HepG2 (cell line): ENCODE measurements around the gene FDXACB1. TPM values are rescaled to one million over a fixed set of nuclear protein-coding genes. Genes with fewer than 3 reads are reported as not detected.

Experiments
- EEA1 ChIP-seq: sonication (generic); formaldehyde crosslinking; IDR thresholded peaks from 2 replicates; pipeline ENCODE4 v1.5.1; 2020; ENCODE audit warnings: mild to moderate bottlenecking, missing genetic modification reagents, borderline replicate concordance
- IKZF4 ChIP-seq: sonication (generic); formaldehyde crosslinking; IDR thresholded peaks from 2 replicates; pipeline ENCODE4 v1.5.1; 2020; ENCODE audit warnings: borderline replicate concordance, mild to moderate bottlenecking, low read depth, missing genetic modification reagents; ENCODE audit errors: not compliant biosample characterization
- NFIC ChIP-seq: IDR thresholded peaks from 2 replicates; pipeline ENCODE4 v1.6.1; 2012; ENCODE audit warnings: mild to moderate bottlenecking, low read length, inconsistent platforms
- NFKB2 ChIP-seq: sonication (generic); formaldehyde crosslinking; IDR thresholded peaks from 2 replicates; pipeline ENCODE4 v1.4.0; 2020; ENCODE audit warnings: missing genetic modification reagents, borderline replicate concordance
- RXRB ChIP-seq: IDR thresholded peaks from 2 replicates; pipeline ENCODE4 v1.6.1; 2016; ENCODE audit warnings: borderline replicate concordance, missing genetic modification reagents, missing compliant biosample characterization
- TARDBP ChIP-seq: sonication (generic); formaldehyde crosslinking; IDR thresholded peaks from 2 replicates; pipeline ENCODE4 v1.8.0; 2022; ENCODE audit warnings: mild to moderate bottlenecking, missing genetic modification reagents
- TCF12 ChIP-seq, 2 experiments: fragments of 450-650 bp in 1 of 2; sonication (generic) in 1 of 2; formaldehyde crosslinking in 1 of 2; IDR thresholded peaks; 2 replicates each; pipeline versions ENCODE4 v1.6.1 to v1.8.0; 2017 to 2022; ENCODE audit warnings: antibody characterized with exemption in 1 of 2, mild to moderate bottlenecking in 1 of 2, missing genetic modification reagents in 1 of 2, moderate library complexity in 1 of 2
- TCF7 ChIP-seq: sonication (generic); IDR thresholded peaks from 2 replicates; pipeline ENCODE4 v1.6.1; 2016; ENCODE audit warnings: antibody characterized with exemption, low read depth
- ZNF224 ChIP-seq: sonication (generic); formaldehyde crosslinking; IDR thresholded peaks from 2 replicates; pipeline ENCODE4 v1.5.0; 2020; ENCODE audit warnings: mild to moderate bottlenecking, missing genetic modification reagents
- ZNF253 ChIP-seq: sonication (generic); formaldehyde crosslinking; IDR thresholded peaks from 2 replicates; pipeline ENCODE4 v1.8.0; 2022; ENCODE audit warnings: mild to moderate bottlenecking, missing genetic modification reagents, borderline replicate concordance
- ZNF556 ChIP-seq: sonication (generic); formaldehyde crosslinking; IDR thresholded peaks from 2 replicates; pipeline ENCODE4 v1.4.0; 2020; ENCODE audit warnings: mild to moderate bottlenecking, missing genetic modification reagents, borderline replicate concordance
- ZNF724P ChIP-seq: sonication (generic); formaldehyde crosslinking; IDR thresholded peaks from 2 replicates; pipeline ENCODE4 v1.8.0; 2022; ENCODE audit warnings: missing genetic modification reagents, borderline replicate concordance
- polyA plus RNA-seq, 8 experiments: library from polyadenylated mRNA; depleted of rRNA in 3 of 8; stranded (reverse) in 7 of 8; unstranded in 1 of 8; fragments of >200 nt; fragmentation: Illumina TruSeq in 4 of 8; extraction: Trizol in 4 of 8; gene quantifications; 2 replicates each; pipeline versions ENCODE4 v1.2.1 to v1.2.3, GENCODE V29; 2011 to 2016; ENCODE audit warnings: low read depth in 4 of 8, missing spikeins in 1 of 8, mixed read lengths in 1 of 8; ENCODE audit not compliant: insufficient read depth in 1 of 8
- total RNA-seq, 5 experiments: library from RNA; depleted of rRNA; stranded (reverse); fragments of >200 nt; fragmentation: Illumina TruSeq; extraction: Trizol; gene quantifications; 2 replicates each; pipeline ENCODE4 v1.2.3, GENCODE V29; 2016; ENCODE audit warnings: low read depth in 1 of 5
- TF ChIP-seq, protein P1 (sequence below): sonication (generic); formaldehyde crosslinking; IDR thresholded peaks from 2 replicates; pipeline ENCODE4 v1.4.0; 2020; ENCODE audit warnings: mild to moderate bottlenecking, missing genetic modification reagents
- TF ChIP-seq, protein P2 (sequence below): sonication (generic); formaldehyde crosslinking; conservative IDR thresholded peaks from 2 replicates; pipeline ENCODE4 v1.4.0; 2020; ENCODE audit warnings: missing genetic modification reagents
- TF ChIP-seq, protein P3 (sequence below): sonication (generic); formaldehyde crosslinking; IDR thresholded peaks from 2 replicates; pipeline ENCODE4 v1.5.0; 2020; ENCODE audit warnings: missing genetic modification reagents
- TF ChIP-seq, protein P4 (sequence below): sonication (generic); formaldehyde crosslinking; IDR thresholded peaks from 2 replicates; pipeline ENCODE4 v1.5.1; 2020; ENCODE audit warnings: mild to moderate bottlenecking, missing genetic modification reagents, moderate library complexity

The FDXACB1 gene
- total and polyA plus RNA-seq, 2 of the 13 experiments (the other 11 are each of a cell fraction or from before 2014, with no cell fraction given), result 1.1 to 3.4 TPM

DNA sequence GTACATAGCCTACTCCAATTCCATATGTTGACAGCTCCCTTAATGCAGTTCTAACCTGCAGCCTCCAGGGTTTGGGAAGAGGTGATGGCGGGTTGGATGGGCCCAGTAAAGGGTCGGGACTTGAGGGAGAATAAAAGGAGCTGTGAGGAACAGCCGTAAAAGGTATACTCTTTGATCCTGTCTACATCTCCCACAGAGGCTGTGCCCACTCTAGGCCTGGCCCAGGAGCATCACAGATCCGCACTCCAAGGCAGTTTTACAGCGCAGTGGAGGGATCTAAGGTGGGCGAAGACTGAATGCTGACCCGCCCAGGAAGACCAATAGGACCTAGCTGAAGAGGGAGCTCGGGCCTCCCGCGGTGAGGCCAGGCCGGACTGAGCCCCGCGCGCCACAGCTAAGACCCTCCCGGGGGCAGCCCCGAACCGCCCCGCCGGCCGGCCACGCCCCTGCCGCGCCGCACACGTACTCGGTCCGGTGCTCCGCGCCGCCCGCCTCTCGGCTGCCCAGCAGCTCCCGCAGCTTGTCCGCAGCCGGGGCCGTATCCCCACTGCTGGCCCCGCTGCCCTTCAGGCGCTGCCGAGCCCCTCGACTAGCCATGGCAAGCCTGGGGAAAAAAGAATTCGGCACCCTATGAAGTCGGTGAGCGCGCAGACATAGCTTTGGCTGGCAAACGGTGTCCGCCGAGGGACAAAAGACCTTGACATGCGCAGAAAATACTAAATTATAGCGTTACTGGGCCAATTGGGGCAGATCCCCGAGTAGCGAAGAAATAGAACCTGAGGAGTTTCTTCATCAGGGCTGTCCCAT lies 7.9 kb downstream of the FDXACB1 start, which contains the start of gene ALG9 (continued):
- TF ChIP-seq TARDBP (CRISPR knock-in tag), result peak; percentile 65; the same call in 1 of the 2 replicates
- peak; percentile 60; the same call in 1 of the 2 replicates for TF ChIP-seq ZNF224 (CRISPR knock-in tag)
- TF ChIP-seq, protein P1, sequence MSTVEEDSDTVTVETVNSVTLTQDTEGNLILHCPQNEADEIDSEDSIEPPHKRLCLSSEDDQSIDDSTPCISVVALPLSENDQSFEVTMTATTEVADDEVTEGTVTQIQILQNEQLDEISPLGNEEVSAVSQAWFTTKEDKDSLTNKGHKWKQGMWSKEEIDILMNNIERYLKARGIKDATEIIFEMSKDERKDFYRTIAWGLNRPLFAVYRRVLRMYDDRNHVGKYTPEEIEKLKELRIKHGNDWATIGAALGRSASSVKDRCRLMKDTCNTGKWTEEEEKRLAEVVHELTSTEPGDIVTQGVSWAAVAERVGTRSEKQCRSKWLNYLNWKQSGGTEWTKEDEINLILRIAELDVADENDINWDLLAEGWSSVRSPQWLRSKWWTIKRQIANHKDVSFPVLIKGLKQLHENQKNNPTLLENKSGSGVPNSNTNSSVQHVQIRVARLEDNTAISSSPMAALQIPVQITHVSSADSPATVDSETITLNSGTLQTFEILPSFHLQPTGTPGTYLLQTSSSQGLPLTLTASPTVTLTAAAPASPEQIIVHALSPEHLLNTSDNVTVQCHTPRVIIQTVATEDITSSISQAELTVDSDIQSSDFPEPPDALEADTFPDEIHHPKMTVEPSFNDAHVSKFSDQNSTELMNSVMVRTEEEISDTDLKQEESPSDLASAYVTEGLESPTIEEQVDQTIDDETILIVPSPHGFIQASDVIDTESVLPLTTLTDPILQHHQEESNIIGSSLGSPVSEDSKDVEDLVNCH (CRISPR knock-in tag), result no peak
- TF ChIP-seq, protein P2, sequence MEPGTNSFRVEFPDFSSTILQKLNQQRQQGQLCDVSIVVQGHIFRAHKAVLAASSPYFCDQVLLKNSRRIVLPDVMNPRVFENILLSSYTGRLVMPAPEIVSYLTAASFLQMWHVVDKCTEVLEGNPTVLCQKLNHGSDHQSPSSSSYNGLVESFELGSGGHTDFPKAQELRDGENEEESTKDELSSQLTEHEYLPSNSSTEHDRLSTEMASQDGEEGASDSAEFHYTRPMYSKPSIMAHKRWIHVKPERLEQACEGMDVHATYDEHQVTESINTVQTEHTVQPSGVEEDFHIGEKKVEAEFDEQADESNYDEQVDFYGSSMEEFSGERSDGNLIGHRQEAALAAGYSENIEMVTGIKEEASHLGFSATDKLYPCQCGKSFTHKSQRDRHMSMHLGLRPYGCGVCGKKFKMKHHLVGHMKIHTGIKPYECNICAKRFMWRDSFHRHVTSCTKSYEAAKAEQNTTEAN (CRISPR knock-in tag), result 0 out of 2 replicates have a peak, but pooled peaks have one; percentile 12
- no peak for TF ChIP-seq ZNF556 (CRISPR knock-in tag)
- peak; percentile 74 for TF ChIP-seq IKZF4 (CRISPR knock-in tag)
- TF ChIP-seq TCF12 (IDR thresholded peaks at IDR 0.05), result no peak
- 0 out of 2 replicates have a peak, but pooled peaks have one; percentile 79 for TF ChIP-seq TCF12 (CRISPR knock-in tag; IDR thresholded peaks at IDR 0.05)
- TF ChIP-seq NFKB2 (CRISPR knock-in tag), result peak; percentile 76; the same call in 1 of the 2 replicates
- peak; percentile 62; the same call in 1 of the 2 replicates for TF ChIP-seq TCF7
- no peak; the same call in 1 of the 2 replicates for TF ChIP-seq RXRB (CRISPR knock-in tag)
- peak; percentile 35; the same call in 1 of the 2 replicates for TF ChIP-seq ZNF253 (CRISPR knock-in tag)
- TF ChIP-seq ZNF724P (CRISPR knock-in tag), result 0 out of 2 replicates have a peak, but pooled peaks have one; percentile 29
- peak; percentile 24; the same call in 1 of the 2 replicates for TF ChIP-seq EEA1 (CRISPR knock-in tag)
- TF ChIP-seq, protein P3, sequence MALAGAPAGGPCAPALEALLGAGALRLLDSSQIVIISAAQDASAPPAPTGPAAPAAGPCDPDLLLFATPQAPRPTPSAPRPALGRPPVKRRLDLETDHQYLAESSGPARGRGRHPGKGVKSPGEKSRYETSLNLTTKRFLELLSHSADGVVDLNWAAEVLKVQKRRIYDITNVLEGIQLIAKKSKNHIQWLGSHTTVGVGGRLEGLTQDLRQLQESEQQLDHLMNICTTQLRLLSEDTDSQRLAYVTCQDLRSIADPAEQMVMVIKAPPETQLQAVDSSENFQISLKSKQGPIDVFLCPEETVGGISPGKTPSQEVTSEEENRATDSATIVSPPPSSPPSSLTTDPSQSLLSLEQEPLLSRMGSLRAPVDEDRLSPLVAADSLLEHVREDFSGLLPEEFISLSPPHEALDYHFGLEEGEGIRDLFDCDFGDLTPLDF, result 0 out of 2 replicates have a peak, but pooled peaks have one; percentile 53
- no peak for TF ChIP-seq NFIC
- TF ChIP-seq, protein P4, sequence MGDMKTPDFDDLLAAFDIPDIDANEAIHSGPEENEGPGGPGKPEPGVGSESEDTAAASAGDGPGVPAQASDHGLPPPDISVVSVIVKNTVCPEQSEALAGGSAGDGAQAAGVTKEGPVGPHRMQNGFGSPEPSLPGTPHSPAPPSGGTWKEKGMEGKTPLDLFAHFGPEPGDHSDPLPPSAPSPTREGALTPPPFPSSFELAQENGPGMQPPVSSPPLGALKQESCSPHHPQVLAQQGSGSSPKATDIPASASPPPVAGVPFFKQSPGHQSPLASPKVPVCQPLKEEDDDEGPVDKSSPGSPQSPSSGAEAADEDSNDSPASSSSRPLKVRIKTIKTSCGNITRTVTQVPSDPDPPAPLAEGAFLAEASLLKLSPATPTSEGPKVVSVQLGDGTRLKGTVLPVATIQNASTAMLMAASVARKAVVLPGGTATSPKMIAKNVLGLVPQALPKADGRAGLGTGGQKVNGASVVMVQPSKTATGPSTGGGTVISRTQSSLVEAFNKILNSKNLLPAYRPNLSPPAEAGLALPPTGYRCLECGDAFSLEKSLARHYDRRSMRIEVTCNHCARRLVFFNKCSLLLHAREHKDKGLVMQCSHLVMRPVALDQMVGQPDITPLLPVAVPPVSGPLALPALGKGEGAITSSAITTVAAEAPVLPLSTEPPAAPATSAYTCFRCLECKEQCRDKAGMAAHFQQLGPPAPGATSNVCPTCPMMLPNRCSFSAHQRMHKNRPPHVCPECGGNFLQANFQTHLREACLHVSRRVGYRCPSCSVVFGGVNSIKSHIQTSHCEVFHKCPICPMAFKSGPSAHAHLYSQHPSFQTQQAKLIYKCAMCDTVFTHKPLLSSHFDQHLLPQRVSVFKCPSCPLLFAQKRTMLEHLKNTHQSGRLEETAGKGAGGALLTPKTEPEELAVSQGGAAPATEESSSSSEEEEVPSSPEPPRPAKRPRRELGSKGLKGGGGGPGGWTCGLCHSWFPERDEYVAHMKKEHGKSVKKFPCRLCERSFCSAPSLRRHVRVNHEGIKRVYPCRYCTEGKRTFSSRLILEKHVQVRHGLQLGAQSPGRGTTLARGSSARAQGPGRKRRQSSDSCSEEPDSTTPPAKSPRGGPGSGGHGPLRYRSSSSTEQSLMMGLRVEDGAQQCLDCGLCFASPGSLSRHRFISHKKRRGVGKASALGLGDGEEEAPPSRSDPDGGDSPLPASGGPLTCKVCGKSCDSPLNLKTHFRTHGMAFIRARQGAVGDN (CRISPR knock-in tag), result peak; percentile 91
